Measurements from ENCODE around the gene MLH3. TPM values are rescaled to one million over a fixed set of nuclear protein-coding genes. Genes with fewer than 3 reads are reported as not detected.
A peak's percentile ranks its signal among the peaks of the same experiment; 100 is the strongest.

MLH3 gene
- total RNA-seq, 1 donor from 2014 or later, result 21.7 TPM

DNA sequence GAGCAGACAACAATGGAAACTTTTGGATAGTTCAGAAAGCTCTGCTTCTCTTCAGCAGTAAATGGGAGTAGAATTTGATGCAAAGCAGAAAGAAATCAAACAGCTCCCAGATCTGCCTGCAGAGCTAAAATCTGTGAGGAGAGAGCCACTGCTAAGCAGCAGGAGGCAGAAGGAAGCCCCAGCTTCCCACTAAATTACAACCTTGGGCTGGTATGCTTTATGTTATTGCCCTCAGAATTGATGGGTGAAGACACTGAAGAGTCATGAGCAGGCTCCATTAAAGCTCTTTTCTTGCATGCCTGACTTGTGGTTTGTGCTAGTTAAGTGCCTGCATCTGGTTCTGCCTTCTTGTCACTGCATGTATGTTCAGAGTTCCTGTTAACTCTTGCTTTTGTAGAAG lies 26.5 kb upstream of the MLH3 start:
- H3K27me3 Mint-ChIP-seq, result no peaks in the 10 kb centered on the region
- ATAC-seq (ENCODE audit: low read depth) (no peak), DNase-seq (no peak)
- no peaks in the 10 kb centered on the region for H3K4me1 Mint-ChIP-seq
- TF ChIP-seq, protein P1, sequence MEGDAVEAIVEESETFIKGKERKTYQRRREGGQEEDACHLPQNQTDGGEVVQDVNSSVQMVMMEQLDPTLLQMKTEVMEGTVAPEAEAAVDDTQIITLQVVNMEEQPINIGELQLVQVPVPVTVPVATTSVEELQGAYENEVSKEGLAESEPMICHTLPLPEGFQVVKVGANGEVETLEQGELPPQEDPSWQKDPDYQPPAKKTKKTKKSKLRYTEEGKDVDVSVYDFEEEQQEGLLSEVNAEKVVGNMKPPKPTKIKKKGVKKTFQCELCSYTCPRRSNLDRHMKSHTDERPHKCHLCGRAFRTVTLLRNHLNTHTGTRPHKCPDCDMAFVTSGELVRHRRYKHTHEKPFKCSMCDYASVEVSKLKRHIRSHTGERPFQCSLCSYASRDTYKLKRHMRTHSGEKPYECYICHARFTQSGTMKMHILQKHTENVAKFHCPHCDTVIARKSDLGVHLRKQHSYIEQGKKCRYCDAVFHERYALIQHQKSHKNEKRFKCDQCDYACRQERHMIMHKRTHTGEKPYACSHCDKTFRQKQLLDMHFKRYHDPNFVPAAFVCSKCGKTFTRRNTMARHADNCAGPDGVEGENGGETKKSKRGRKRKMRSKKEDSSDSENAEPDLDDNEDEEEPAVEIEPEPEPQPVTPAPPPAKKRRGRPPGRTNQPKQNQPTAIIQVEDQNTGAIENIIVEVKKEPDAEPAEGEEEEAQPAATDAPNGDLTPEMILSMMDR (IDR thresholded peaks at IDR 0.05), result no peak
- no peak overlapping the region for H3K4me3 Mint-ChIP-seq
- H3K27ac Mint-ChIP-seq, result no peak overlapping the region
- POLR2A ChIA-PET, result interaction anchor here (0.5 to 0.6 kb wide), 2 partner anchors 111 to 258 kb away, joined by 3 to 5 read pairs; no protein-coding TSS in a partner anchor
- CTCF ChIA-PET, result interaction anchor here (1.5 kb wide), 1 partner anchor 11 kb away, joined by 4 read pairs; no protein-coding TSS in a partner anchor
- intact Hi-C loops (cut with micrococcal nuclease), result no loop called here
- peaks cover 16% of the 10 kb centered on the region for H3K36me3 Mint-ChIP-seq (ENCODE audit: low read depth)
- no peaks in the 10 kb centered on the region for H3K9me3 Mint-ChIP-seq

DNA sequence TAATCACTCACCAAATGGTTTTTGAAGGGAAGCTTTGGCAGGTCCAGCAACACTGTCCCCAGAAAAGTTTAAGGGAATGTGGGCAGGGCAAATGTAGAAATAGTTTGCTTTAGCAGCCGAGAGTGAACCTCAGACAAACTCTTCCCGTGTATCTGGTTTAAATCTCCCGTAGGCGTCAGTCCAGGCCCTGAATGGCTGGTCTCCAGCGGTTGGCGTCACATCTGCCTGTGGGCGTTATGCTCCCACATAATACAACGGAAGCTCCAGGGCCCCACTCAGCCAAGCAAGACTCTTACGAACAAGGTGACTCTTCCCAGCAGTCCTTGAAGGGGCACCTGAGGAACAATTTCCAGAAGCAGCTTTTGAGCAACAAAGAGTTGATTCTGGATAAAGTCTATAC lies 19.1 kb upstream of the MLH3 start:
- no peak for ATAC-seq (ENCODE audit: low read depth)
- Mint-ChIP-seq H3K27ac (no peak overlapping the region), H3K4me1 (no peaks in the 10 kb centered on the region), H3K36me3 (ENCODE audit: low read depth) (no peaks in the 10 kb centered on the region), H3K27me3 (no peaks in the 10 kb centered on the region), H3K4me3 (peak overlapping the region; percentile 21), H3K9me3 (no peaks in the 10 kb centered on the region)
- TF ChIP-seq, protein P1 (IDR thresholded peaks at IDR 0.05), result no peak
- no peak for DNase-seq
- intact Hi-C loops (cut with micrococcal nuclease), result no loop called here
- POLR2A ChIA-PET, result interaction anchor here (0.9 kb wide), 1 partner anchor 54 kb away, joined by 13 read pairs; no protein-coding TSS in a partner anchor
- CTCF ChIA-PET, result interaction anchor here (1.1 kb wide), 1 partner anchor 18 kb away, joined by 3 read pairs; no protein-coding TSS in a partner anchor

- H3K27me3 Mint-ChIP-seq, result no peaks in the 10 kb centered on the region
- H3K9me3 Mint-ChIP-seq, result no peaks in the 10 kb centered on the region
- H3K27ac Mint-ChIP-seq, result no peak overlapping the region
- ChIA-PET CTCF (no interaction called here), POLR2A (interaction anchor here (0.6 to 1.2 kb wide), 5 partner anchors 55 to 638 kb away, joined by 3 to 13 read pairs (median 3); partner anchors contain the start of genes NEK9 and RPS6KL1)
- H3K4me1 Mint-ChIP-seq, result peaks cover 2% of the 10 kb centered on the region
- H3K36me3 Mint-ChIP-seq (ENCODE audit: low read depth), result no peaks in the 10 kb centered on the region
- intact Hi-C loops (cut with micrococcal nuclease), result loop anchor here (2.0 to 10.0 kb wide), 2 partner anchors 19 to 355 kb away; partner anchors contain the start of genes AREL1, FCF1 and MLH3
- H3K4me3 Mint-ChIP-seq, result no peak overlapping the region
- TF ChIP-seq, protein P1 (IDR thresholded peaks at IDR 0.05), result no peak
- no peak for ATAC-seq (ENCODE audit: low read depth)
- no peak for DNase-seq
Measured at GRCh38 chr14:75069811-75070145, 18.5 kb upstream of the MLH3 start.

- Mint-ChIP-seq H3K9me3 (no peaks in the 10 kb centered on the region), H3K36me3 (ENCODE audit: low read depth) (no peaks in the 10 kb centered on the region), H3K27ac (peak within 1 kb of the TSS; percentile 53), H3K27me3 (no peaks in the 10 kb centered on the region), H3K4me1 (peaks cover 3% of the 10 kb centered on the region), H3K4me3 (peak within 1 kb of the TSS; percentile 21)
- CTCF ChIA-PET, result no interaction called here
- DNase-seq (peak; percentile 65), ATAC-seq (ENCODE audit: low read depth) (peak; percentile 87)
- intact Hi-C loops (cut with micrococcal nuclease), result loop anchor here (2.0 to 10.0 kb wide), 2 partner anchors 18 to 354 kb away; partner anchors contain the start of genes AREL1, FCF1 and MLH3
- POLR2A ChIA-PET, result interaction anchor here (0.6 to 1.2 kb wide), 5 partner anchors 56 to 639 kb away, joined by 3 to 13 read pairs (median 3); partner anchors contain the start of genes NEK9 and RPS6KL1
- TF ChIP-seq, protein P1 (IDR thresholded peaks at IDR 0.05), result no peak
Measured at GRCh38 chr14:75069121-75069810, 18.0 kb upstream of the MLH3 start, which contains the start of gene ZC2HC1C. Gene ZC2HC1C (plus strand): TSS chr14:75069641. CDS start chr14:75070574, 933 bp downstream.

Data from activated B cell treated with CpG ODN at 0.5 μM for 24 hours (primary cell).